Measurements from ENCODE around the gene LRRC4C.

DNA sequence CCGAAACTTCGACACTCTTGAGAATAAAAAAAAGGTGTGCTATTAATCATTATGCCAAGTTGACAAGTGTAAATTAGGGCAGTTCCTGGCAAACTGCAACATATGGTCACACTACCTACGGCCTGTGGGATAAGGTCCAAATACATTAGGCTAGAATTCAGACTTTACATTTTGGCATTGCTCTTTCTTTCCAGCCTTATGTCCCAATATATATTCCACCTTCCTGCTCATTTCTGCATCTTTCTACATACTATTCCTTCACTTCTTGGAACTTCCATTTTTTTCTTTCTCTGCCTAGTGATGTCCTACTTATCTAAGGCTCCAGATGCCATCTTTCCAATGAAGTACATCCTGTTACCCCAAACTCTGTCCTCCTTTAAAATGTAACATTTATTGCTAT lies 577.2 kb downstream of the LRRC4C start:
- TF ChIP-seq POLR2A (IDR thresholded peaks at IDR 0.05) = no peak
- TF ChIP-seq, protein P1, sequence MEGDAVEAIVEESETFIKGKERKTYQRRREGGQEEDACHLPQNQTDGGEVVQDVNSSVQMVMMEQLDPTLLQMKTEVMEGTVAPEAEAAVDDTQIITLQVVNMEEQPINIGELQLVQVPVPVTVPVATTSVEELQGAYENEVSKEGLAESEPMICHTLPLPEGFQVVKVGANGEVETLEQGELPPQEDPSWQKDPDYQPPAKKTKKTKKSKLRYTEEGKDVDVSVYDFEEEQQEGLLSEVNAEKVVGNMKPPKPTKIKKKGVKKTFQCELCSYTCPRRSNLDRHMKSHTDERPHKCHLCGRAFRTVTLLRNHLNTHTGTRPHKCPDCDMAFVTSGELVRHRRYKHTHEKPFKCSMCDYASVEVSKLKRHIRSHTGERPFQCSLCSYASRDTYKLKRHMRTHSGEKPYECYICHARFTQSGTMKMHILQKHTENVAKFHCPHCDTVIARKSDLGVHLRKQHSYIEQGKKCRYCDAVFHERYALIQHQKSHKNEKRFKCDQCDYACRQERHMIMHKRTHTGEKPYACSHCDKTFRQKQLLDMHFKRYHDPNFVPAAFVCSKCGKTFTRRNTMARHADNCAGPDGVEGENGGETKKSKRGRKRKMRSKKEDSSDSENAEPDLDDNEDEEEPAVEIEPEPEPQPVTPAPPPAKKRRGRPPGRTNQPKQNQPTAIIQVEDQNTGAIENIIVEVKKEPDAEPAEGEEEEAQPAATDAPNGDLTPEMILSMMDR (IDR thresholded peaks at IDR 0.05) = no peak

Measured in gastroesophageal sphincter (tissue), 3 donors.